Brain microvascular endothelial cell (primary cell): ENCODE results near the gene RRBP1.

ENCODE experiments used
- DNase-seq: peaks from one replicate; pipeline ENCODE4 v3.0.0-alpha.2; 2020
- H3K27ac ChIP-seq: fragments of 250-450 bp; sonication (Bioruptor Pico); 2 replicates; pipeline ENCODE4 v1.5.1; 2020; ENCODE audit warnings: mild to moderate bottlenecking, moderate library complexity
- H3K27me3 ChIP-seq: fragments of 250-450 bp; sonication (Bioruptor Pico); replicated peaks from 2 replicates; pipeline ENCODE4 v1.5.1; 2020; ENCODE audit warnings: mild to moderate bottlenecking
- H3K36me3 ChIP-seq: fragments of 250-450 bp; sonication (Bioruptor Pico); replicated peaks from 2 replicates; pipeline ENCODE4 v1.5.1; 2020; ENCODE audit warnings: mild to moderate bottlenecking
- H3K4me3 ChIP-seq: 2 replicates; pipeline ENCODE4 v1.5.1; 2011; ENCODE audit warnings: low read depth, mild to moderate bottlenecking, control low read depth, low read length, moderate library complexity
- in situ Hi-C: cut with HindIII; loops from 2 replicates; pipeline ENCODE4 v1.10.0; 2017; ENCODE audit warnings: low sequenced_read_pairs, low pct_ligation_motif_present
- TF ChIP-seq, protein P1 (sequence below): IDR thresholded peaks from 2 replicates; pipeline ENCODE4 v1.5.1; 2011; ENCODE audit warnings: low read depth, mild to moderate bottlenecking, moderate library complexity, low read length, control low read depth, inconsistent platforms; ENCODE audit errors: missing control alignments

Gene RRBP1

GRCh38 chr20:17688965-17689364 lies 6.9 kb upstream of the RRBP1 start:
- H3K4me3 ChIP-seq, result no peak overlapping the region
- H3K36me3 ChIP-seq, result no peaks in the 10 kb centered on the region
- no peak for DNase-seq
- no peak overlapping the region for H3K27ac ChIP-seq
- in situ Hi-C loops, result no loop called here
- TF ChIP-seq, protein P1, sequence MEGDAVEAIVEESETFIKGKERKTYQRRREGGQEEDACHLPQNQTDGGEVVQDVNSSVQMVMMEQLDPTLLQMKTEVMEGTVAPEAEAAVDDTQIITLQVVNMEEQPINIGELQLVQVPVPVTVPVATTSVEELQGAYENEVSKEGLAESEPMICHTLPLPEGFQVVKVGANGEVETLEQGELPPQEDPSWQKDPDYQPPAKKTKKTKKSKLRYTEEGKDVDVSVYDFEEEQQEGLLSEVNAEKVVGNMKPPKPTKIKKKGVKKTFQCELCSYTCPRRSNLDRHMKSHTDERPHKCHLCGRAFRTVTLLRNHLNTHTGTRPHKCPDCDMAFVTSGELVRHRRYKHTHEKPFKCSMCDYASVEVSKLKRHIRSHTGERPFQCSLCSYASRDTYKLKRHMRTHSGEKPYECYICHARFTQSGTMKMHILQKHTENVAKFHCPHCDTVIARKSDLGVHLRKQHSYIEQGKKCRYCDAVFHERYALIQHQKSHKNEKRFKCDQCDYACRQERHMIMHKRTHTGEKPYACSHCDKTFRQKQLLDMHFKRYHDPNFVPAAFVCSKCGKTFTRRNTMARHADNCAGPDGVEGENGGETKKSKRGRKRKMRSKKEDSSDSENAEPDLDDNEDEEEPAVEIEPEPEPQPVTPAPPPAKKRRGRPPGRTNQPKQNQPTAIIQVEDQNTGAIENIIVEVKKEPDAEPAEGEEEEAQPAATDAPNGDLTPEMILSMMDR, result no peak
- H3K27me3 ChIP-seq, result peaks cover 9% of the 10 kb centered on the region

- no peaks in the 10 kb centered on the region for H3K36me3 ChIP-seq
- H3K4me3 ChIP-seq, result no peak overlapping the region
- H3K27me3 ChIP-seq, result peaks cover 10% of the 10 kb centered on the region
- in situ Hi-C loops, result no loop called here
- DNase-seq, result no peak
- TF ChIP-seq, protein P1, result no peak
- H3K27ac ChIP-seq, result no peak overlapping the region
Measured at GRCh38 chr20:17687800-17688199, 5.8 kb upstream of the RRBP1 start.

DNA sequence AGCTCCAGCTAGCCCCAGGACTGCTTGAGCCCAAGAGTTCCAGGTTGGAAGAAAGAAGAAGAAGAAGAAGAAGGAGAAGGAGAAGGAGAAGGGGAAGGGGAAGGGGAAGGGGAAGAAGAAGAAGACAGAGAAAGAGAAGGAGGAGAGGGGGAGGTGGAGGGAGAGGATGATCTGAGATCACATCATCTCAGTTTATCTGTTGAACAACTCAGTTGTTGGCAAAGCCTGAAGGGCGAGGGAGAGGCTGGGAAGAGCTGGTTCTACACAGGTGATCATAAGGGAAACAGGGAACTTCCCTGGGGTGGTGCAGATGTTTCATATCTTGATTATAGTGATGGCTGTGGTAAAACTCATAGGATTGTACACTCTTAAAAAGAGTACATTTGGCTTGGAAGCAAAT lies 3.1 kb upstream of the RRBP1 start:
- in situ Hi-C loops, result no loop called here
- no peak overlapping the region for H3K4me3 ChIP-seq
- DNase-seq, result no peak
- TF ChIP-seq, protein P1, result no peak
- H3K36me3 ChIP-seq, result peaks cover 9% of the 10 kb centered on the region
- no peak overlapping the region for H3K27ac ChIP-seq
- H3K27me3 ChIP-seq, result peaks cover 10% of the 10 kb centered on the region

- no peak overlapping the region for H3K4me3 ChIP-seq
- H3K36me3 ChIP-seq, result peaks cover 16% of the 10 kb centered on the region
- TF ChIP-seq, protein P1, result no peak
- DNase-seq, result no peak
- in situ Hi-C loops, result no loop called here
- H3K27ac ChIP-seq, result no peak overlapping the region
- peaks cover 10% of the 10 kb centered on the region for H3K27me3 ChIP-seq
Measured at GRCh38 chr20:17684077-17684888, 2.2 kb upstream of the RRBP1 start.

DNA sequence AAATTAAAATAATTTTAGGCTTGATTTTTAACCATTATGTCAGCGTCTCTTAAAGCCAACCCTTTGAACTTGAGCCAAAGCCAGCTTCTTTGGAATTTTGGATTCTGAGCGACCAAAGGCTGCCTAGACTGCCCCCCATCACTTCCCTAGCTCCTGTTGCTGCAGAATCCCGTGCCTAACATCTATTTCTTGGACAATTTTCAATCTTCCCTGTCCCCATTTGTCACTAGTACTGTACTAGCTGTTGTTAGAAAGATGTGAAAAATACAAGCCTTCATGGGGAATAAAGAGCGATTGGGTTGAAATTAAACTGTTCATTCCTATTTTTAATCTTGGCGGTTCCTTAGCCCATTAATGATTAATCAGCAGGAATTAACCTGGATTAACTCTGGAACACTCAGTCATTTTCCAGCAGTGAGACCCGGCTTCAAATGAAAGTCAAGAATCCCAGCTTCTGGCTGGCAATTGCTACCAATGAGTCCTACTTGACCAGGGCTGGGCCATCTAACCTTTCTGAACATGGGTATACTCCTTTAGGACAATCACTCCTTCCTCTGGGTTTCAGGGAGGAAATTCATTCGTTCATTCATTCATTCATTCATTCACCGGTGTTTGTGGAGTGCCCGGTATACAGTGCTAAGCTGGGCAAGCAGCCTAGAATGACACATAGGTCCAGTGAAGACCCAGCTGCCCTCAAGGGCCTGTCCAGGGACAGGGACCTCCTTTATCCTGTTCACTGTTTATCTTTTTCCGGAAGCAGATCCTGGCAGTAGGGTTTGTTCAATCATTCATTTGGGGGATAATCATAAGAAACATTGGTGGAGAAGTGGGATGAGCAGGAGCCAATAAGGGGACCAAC lies 1.4 kb upstream of the RRBP1 start:
- no peak for DNase-seq
- TF ChIP-seq, protein P1, result no peak
- in situ Hi-C loops, result no loop called here
- peaks cover 24% of the 10 kb centered on the region for H3K36me3 ChIP-seq
- peaks cover 10% of the 10 kb centered on the region for H3K27me3 ChIP-seq
- no peak overlapping the region for H3K4me3 ChIP-seq
- no peak overlapping the region for H3K27ac ChIP-seq
